Transverse colon (tissue), 3 donors: ENCODE results near the gene BPHL.

Experiments
- EP300 ChIP-seq: sonication (generic); formaldehyde crosslinking; IDR thresholded peaks from one replicate; pipeline ENCODE4 v1.6.1; 2017; ENCODE audit warnings: antibody characterized with exemption, low read depth
- TF ChIP-seq, protein P1 (sequence below), 5 experiments: fragments of 200-600 bp in 3 of 5; fragments of 450-650 bp in 2 of 5; sonication (generic) in 3 of 5; IDR thresholded peaks; 1 replicate in 2 of 5; 2 replicates in 3 of 5; pipeline ENCODE4 v1.5.1; 2016 to 2017; ENCODE audit warnings: antibody characterized with exemption in 5 of 5, inconsistent platforms in 3 of 5, mild to moderate bottlenecking in 2 of 5, moderate library complexity in 1 of 5

DNA sequence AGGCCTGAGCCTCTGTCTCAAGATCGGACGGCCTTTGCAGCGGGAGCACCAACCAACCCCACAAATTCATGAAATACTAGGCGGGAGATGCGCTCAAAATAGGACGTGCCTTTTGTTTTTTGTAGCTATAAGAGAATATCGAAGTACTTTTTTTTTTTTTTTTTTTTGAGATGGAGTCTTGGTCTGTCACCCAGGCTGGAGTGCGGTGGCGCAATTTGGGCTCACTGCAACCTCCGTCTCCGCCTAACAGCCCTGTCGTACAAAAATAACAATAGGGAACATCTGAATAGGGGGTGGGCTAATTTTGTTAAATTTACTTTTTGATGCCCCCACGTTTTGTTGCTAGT is 44.7 kb downstream of the BPHL start:
- TF ChIP-seq EP300: no peak
- TF ChIP-seq, protein P1, sequence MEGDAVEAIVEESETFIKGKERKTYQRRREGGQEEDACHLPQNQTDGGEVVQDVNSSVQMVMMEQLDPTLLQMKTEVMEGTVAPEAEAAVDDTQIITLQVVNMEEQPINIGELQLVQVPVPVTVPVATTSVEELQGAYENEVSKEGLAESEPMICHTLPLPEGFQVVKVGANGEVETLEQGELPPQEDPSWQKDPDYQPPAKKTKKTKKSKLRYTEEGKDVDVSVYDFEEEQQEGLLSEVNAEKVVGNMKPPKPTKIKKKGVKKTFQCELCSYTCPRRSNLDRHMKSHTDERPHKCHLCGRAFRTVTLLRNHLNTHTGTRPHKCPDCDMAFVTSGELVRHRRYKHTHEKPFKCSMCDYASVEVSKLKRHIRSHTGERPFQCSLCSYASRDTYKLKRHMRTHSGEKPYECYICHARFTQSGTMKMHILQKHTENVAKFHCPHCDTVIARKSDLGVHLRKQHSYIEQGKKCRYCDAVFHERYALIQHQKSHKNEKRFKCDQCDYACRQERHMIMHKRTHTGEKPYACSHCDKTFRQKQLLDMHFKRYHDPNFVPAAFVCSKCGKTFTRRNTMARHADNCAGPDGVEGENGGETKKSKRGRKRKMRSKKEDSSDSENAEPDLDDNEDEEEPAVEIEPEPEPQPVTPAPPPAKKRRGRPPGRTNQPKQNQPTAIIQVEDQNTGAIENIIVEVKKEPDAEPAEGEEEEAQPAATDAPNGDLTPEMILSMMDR (IDR thresholded peaks at IDR 0.05): no peak
